ENCODE measurements around the gene FOXQ1.

DNA sequence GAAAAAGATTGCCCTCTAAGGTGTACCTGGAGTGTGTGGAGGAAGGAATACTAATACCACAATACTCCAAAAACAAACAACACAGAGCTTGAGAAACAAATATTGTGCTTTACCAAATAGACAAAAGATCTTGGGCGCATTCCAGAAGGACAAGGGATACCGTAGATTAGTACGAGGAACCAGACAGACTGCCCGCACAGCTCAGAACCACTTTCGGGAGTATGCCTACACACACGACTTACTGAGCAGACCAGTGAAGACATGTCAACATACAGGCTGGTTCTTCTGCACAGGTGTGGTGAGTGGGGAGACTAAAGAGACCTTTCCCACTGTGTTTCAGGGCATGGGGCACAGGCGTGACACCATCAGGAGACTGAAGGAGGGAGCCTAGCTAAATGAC, 15.8 kb upstream of the FOXQ1 start:
- TF ChIP-seq POLR2A (IDR thresholded peaks at IDR 0.05; ENCODE audit: low read length), result no peak
- TF ChIP-seq GATA1 (IDR thresholded peaks at IDR 0.05; ENCODE audit: low read depth, low read length), result no peak

All from erythroblast (primary cell).